Right renal pelvis (tissue), 4 donors: ENCODE results near the gene PAX9. TPM values are rescaled to one million over a fixed set of nuclear protein-coding genes. Genes with fewer than 3 reads are reported as not detected.

Source experiments
- DNase-seq, 4 donors: peaks; one replicate each; pipeline ENCODE4 v3.0.0-alpha.2; 2013; ENCODE audit warnings: low read depth in 4 of 4, low spot score in 3 of 4, missing footprints in 1 of 4
- polyA plus RNA-seq, 4 donors: library from polyadenylated mRNA; unstranded; fragments of 120-200 nt; gene quantifications; one replicate each; pipeline ENCODE4 v1.2.1, GENCODE V29; 2013; ENCODE audit not compliant: insufficient read length in 4 of 4

PAX9 gene
- polyA plus RNA-seq, 4 donors, result 0.24 to 0.47 (median 0.40) TPM

GRCh38 chr14:36721877-36722276 is 60.2 kb downstream of the PAX9 start:
- DNase-seq, result no peak

GRCh38 chr14:36723530-36723929 is 61.9 kb downstream of the PAX9 start:
- no peak for DNase-seq

- no peak for DNase-seq
Observed at GRCh38 chr14:36724162-36724561, 62.5 kb downstream of the PAX9 start.

GRCh38 chr14:36726128-36726527 is 64.5 kb downstream of the PAX9 start:
- no peak for DNase-seq

Other genes starting within 250 kb of the PAX9 start
- under 1 TPM in 2 of 4 donors, not detected in 2; 0.13 to 0.25 TPM for gene NKX2-1, start 141.6 kb upstream of the PAX9 start, polyA plus RNA-seq
- gene NKX2-8, start 79.2 kb upstream of the PAX9 start, polyA plus RNA-seq, result not detected